HCT116 (cell line): Measurements from ENCODE around the gene RABGAP1. TPM values are rescaled to one million over a fixed set of nuclear protein-coding genes. Genes with fewer than 3 reads are reported as not detected.

Source experiments
- ATAC-seq: fragments of 200-7000 bp; cut with Tn5 transposase; 2 replicates; pipeline ENCODE4 v1.9.1; 2020; ENCODE audit warnings: mild to moderate bottlenecking, moderate library complexity
- BruUV-seq: library from RNA; stranded (reverse); fragments of 400-500 nt; replicated peaks from 2 replicates; lab custom pipeline; 2021; lab: Mats Ljungman, UMichigan
- CTCF ChIA-PET: fragments of 300-600 bp; sonication (Branson Sonifier 250); formaldehyde crosslinking; loops from one replicate; lab custom pipeline; 2021; ENCODE audit warnings: antibody characterized with exemption; lab: Charles Lee
- POLR2A ChIA-PET: fragments of 300-600, 350-600 bp; sonication (Branson Sonifier 250); formaldehyde crosslinking; loops from one replicate; lab custom pipeline; 2021; ENCODE audit warnings: antibody characterized with exemption; lab: Charles Lee
- RAD21 ChIA-PET, 2 experiments: fragments of 300-600 bp; sonication (Branson Sonifier 250); formaldehyde crosslinking; loops; one replicate each; lab custom pipeline; 2023; ENCODE audit warnings: low total read pairs in 2 of 2; ENCODE audit not compliant: uncharacterized antibody in 2 of 2, unreplicated experiment in 2 of 2, low non-redundant PET in 1 of 2; lab: Charles Lee
- DNase-seq: peaks from one replicate; pipeline ENCODE4 v3.0.0-alpha.2; 2010; ENCODE audit warnings: low read depth, low spot score
- H2AFZ ChIP-seq: fragments of 200-600 bp; shearing (Covaris generic), sonication (generic); 2 replicates; pipeline ENCODE4 v1.6.1; 2017; ENCODE audit warnings: low read depth, mixed run types, mixed read lengths, antibody characterized with exemption, low read length; ENCODE audit not compliant: poor library complexity, severe bottlenecking
- H3K27ac ChIP-seq: 2 replicates; pipeline ENCODE4 v1.5.1; 2012; ENCODE audit warnings: low read depth, low read length
- H3K27me3 ChIP-seq: fragments of 200-600 bp; sonication (generic); 2 replicates; pipeline ENCODE4 v1.6.1; 2016; ENCODE audit warnings: mixed run types, low read length, mixed read lengths; ENCODE audit not compliant: insufficient read depth
- H3K36me3 ChIP-seq, 2 experiments: fragments of 200-500 bp in 1 of 2; fragments of 200-600 bp in 1 of 2; sonication (Bioruptor generic) in 1 of 2; sonication (generic) in 1 of 2; 2 replicates each; pipeline versions ENCODE4 v1.5.1 to v1.6.1; 2014 to 2016; ENCODE audit warnings: low read length in 2 of 2, inconsistent platforms in 1 of 2, mixed read lengths in 1 of 2, mixed run types in 1 of 2; ENCODE audit not compliant: insufficient read depth in 2 of 2, control insufficient read depth in 1 of 2
- H3K4me1 ChIP-seq, 2 experiments: fragments of 200-600 bp in 1 of 2; sonication (generic) in 1 of 2; 2 replicates each; pipeline versions ENCODE4 v1.5.1 to v1.6.1; 2012 to 2017; ENCODE audit warnings: low read length in 2 of 2, inconsistent platforms in 1 of 2, mild to moderate bottlenecking in 1 of 2, mixed read lengths in 1 of 2, mixed run types in 1 of 2, moderate library complexity in 1 of 2; ENCODE audit not compliant: insufficient read depth in 2 of 2, control insufficient read depth in 1 of 2
- H3K4me2 ChIP-seq: fragments of 200-600 bp; sonication (generic); 2 replicates; pipeline ENCODE4 v1.6.1; 2017; ENCODE audit warnings: mixed run types, low read length, mixed read lengths
- H3K4me3 ChIP-seq, 2 experiments: fragments of 200-600 bp in 1 of 2; sonication (generic) in 1 of 2; replicated peaks in 1 of 2; 2 replicates each; pipeline ENCODE4 v1.5.1; 2011 to 2016; ENCODE audit warnings: low read length in 2 of 2, control low read depth in 1 of 2, low read depth in 1 of 2, mild to moderate bottlenecking in 1 of 2, mixed read lengths in 1 of 2, mixed run types in 1 of 2
- H3K79me2 ChIP-seq: fragments of 200-600 bp; sonication (generic); 2 replicates; pipeline ENCODE4 v1.6.1; 2017; ENCODE audit warnings: mild to moderate bottlenecking, mixed run types, low read length, moderate library complexity, mixed read lengths; ENCODE audit not compliant: insufficient read depth
- H3K9ac ChIP-seq: fragments of 200-600 bp; sonication (generic); 2 replicates; pipeline ENCODE4 v1.6.1; 2016; ENCODE audit warnings: low read length, mixed read lengths
- H3K9me2 ChIP-seq: fragments of 200-600 bp; sonication (generic), shearing (Covaris generic); 2 replicates; pipeline ENCODE4 v1.6.1; 2017; ENCODE audit warnings: mixed run types, mild to moderate bottlenecking, moderate library complexity; ENCODE audit not compliant: insufficient read depth
- H3K9me3 ChIP-seq, 2 experiments: fragments of 200-500 bp in 1 of 2; fragments of 200-600 bp in 1 of 2; sonication (Bioruptor generic) in 1 of 2; sonication (generic) in 1 of 2; 2 replicates each; pipeline ENCODE4 v1.6.1; 2014 to 2017; ENCODE audit warnings: low read length in 2 of 2, mixed read lengths in 2 of 2, inconsistent platforms in 1 of 2, low read depth in 1 of 2, mild to moderate bottlenecking in 1 of 2, mixed run types in 1 of 2, moderate library complexity in 1 of 2; ENCODE audit not compliant: control insufficient read depth in 1 of 2, insufficient read depth in 1 of 2
- H4K20me1 ChIP-seq: fragments of 200-600 bp; sonication (generic), shearing (Covaris generic); 2 replicates; pipeline ENCODE4 v1.6.1; 2017; ENCODE audit warnings: mixed run types, mild to moderate bottlenecking, moderate library complexity; ENCODE audit not compliant: insufficient read depth
- CBX3 ChIP-seq: IDR thresholded peaks from 2 replicates; pipeline ENCODE4 v1.6.1; 2012; ENCODE audit warnings: low read depth
- CEBPB ChIP-seq: IDR thresholded peaks from 2 replicates; pipeline ENCODE4 v1.6.1; 2012; ENCODE audit warnings: low read depth
- EGR1 ChIP-seq: IDR thresholded peaks from 2 replicates; pipeline ENCODE4 v1.6.1; 2012; ENCODE audit warnings: low read depth
- ELF1 ChIP-seq: IDR thresholded peaks from 2 replicates; pipeline ENCODE4 v1.6.1; 2012; ENCODE audit warnings: low read depth, borderline replicate concordance
- EZH2 ChIP-seq: fragments of 200-600 bp; sonication (generic); IDR thresholded peaks from 2 replicates; pipeline ENCODE4 v1.6.1; 2017; ENCODE audit warnings: antibody characterized with exemption, mixed run types
- EZH2phosphoT487 ChIP-seq: fragments of 200-600 bp; IDR thresholded peaks from 2 replicates; pipeline ENCODE4 v1.6.1; 2018; ENCODE audit warnings: antibody characterized with exemption, borderline replicate concordance
- FOSL1 ChIP-seq: IDR thresholded peaks from 2 replicates; pipeline ENCODE4 v1.6.1; 2012; ENCODE audit warnings: low read depth
- POLR2A ChIP-seq: IDR thresholded peaks from 2 replicates; pipeline ENCODE4 v1.7.0; 2011; ENCODE audit warnings: borderline replicate concordance; ENCODE audit not compliant: insufficient read depth, insufficient read length; ENCODE audit errors: extremely low read depth
- SP1 ChIP-seq: IDR thresholded peaks from 2 replicates; pipeline ENCODE4 v1.6.1; 2012; ENCODE audit warnings: low read depth
- SRF ChIP-seq: IDR thresholded peaks from 2 replicates; pipeline ENCODE4 v1.6.1; 2012; ENCODE audit warnings: low read depth
- YY1 ChIP-seq: IDR thresholded peaks from 2 replicates; pipeline ENCODE4 v1.6.1; 2011; ENCODE audit warnings: low read length, low read depth, moderate library complexity, mild to moderate bottlenecking; ENCODE audit not compliant: insufficient replicate concordance; ENCODE audit errors: extremely low read depth
- ZFX ChIP-seq: fragments of 450-650 bp; IDR thresholded peaks from 2 replicates; pipeline ENCODE4 v1.6.1; 2017
- intact Hi-C: fragments of 100-400 bp; cut with micrococcal nuclease; formaldehyde crosslinking; loops from 2 replicates; pipeline ENCODE4 v1.10.0; 2022
- total RNA-seq: library from RNA; stranded (reverse); gene quantifications from one replicate; pipeline ENCODE4 v1.2.1, GENCODE V29; 2021; ENCODE audit not compliant: unreplicated experiment
- TF ChIP-seq, protein P1 (sequence below), 3 experiments: fragments of 200-600 bp in 1 of 3; sonication (generic) in 1 of 3; IDR thresholded peaks in 2 of 3; conservative IDR thresholded peaks in 1 of 3; 2 replicates each; pipeline ENCODE4 v1.5.1; 2012 to 2017; ENCODE audit warnings: low read depth in 2 of 3, low read length in 2 of 3, antibody characterized with exemption in 1 of 3, borderline replicate concordance in 1 of 3, control low read depth in 1 of 3, mild to moderate bottlenecking in 1 of 3, mixed read lengths in 1 of 3, mixed run types in 1 of 3, moderate library complexity in 1 of 3; ENCODE audit not compliant: insufficient read depth in 1 of 3
- TF ChIP-seq, protein P2 (sequence below): IDR thresholded peaks from 2 replicates; pipeline ENCODE4 v1.6.1; 2012

RABGAP1 gene
- total RNA-seq, 1 experiment from 2014 or later = 29.7 TPM

GRCh38 chr9:123131993-123132392 is 191.2 kb downstream of the RABGAP1 start:
- peaks cover 0 to 12% of the 10 kb centered on the region in 2 experiments; a peak in 2 of 4 replicates for H3K36me3 ChIP-seq
- no peak overlapping the region for H2AFZ ChIP-seq
- TF ChIP-seq, protein P1, sequence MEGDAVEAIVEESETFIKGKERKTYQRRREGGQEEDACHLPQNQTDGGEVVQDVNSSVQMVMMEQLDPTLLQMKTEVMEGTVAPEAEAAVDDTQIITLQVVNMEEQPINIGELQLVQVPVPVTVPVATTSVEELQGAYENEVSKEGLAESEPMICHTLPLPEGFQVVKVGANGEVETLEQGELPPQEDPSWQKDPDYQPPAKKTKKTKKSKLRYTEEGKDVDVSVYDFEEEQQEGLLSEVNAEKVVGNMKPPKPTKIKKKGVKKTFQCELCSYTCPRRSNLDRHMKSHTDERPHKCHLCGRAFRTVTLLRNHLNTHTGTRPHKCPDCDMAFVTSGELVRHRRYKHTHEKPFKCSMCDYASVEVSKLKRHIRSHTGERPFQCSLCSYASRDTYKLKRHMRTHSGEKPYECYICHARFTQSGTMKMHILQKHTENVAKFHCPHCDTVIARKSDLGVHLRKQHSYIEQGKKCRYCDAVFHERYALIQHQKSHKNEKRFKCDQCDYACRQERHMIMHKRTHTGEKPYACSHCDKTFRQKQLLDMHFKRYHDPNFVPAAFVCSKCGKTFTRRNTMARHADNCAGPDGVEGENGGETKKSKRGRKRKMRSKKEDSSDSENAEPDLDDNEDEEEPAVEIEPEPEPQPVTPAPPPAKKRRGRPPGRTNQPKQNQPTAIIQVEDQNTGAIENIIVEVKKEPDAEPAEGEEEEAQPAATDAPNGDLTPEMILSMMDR (IDR thresholded peaks at IDR 0.05 in 2 of 3, conservative IDR thresholded peaks at IDR 0.05 in 1 of 3; ENCODE audit: borderline replicate concordance in 1 of 3, insufficient read depth in 1 of 3, low read depth in 2 of 3, low read length in 2 of 3) = no peak
- TF ChIP-seq CBX3 (no peak), ELF1 (no peak), CEBPB (no peak), EZH2phosphoT487 (no peak), SP1 (no peak)
- H3K4me2 ChIP-seq = no peak overlapping the region
- no TSS peak for BruUV-seq
- H3K9ac ChIP-seq = no peak overlapping the region
- H3K4me1 ChIP-seq = no peaks in the 10 kb centered on the region
- H4K20me1 ChIP-seq = no peaks in the 10 kb centered on the region
- ATAC-seq (no peak), DNase-seq (no peak)
- H3K9me3 ChIP-seq = no peaks in the 10 kb centered on the region
- ChIA-PET CTCF (no interaction called here), POLR2A (no interaction called here), RAD21 (no interaction called here)
- intact Hi-C loops = no loop called here
- no peaks in the 10 kb centered on the region for H3K79me2 ChIP-seq
- no peaks in the 10 kb centered on the region for H3K9me2 ChIP-seq
- no peak overlapping the region for H3K4me3 ChIP-seq
- no peak overlapping the region for H3K27ac ChIP-seq
- no peaks in the 10 kb centered on the region for H3K27me3 ChIP-seq

GRCh38 chr9:123132696-123133095 is 191.9 kb downstream of the RABGAP1 start:
- no peaks in the 10 kb centered on the region for H4K20me1 ChIP-seq
- TF ChIP-seq, protein P1 (IDR thresholded peaks at IDR 0.05 in 2 of 3, conservative IDR thresholded peaks at IDR 0.05 in 1 of 3; ENCODE audit: borderline replicate concordance in 1 of 3, insufficient read depth in 1 of 3, low read depth in 2 of 3, low read length in 2 of 3) = no peak
- TF ChIP-seq SRF (no peak), YY1 (no peak), EGR1 (no peak), FOSL1 (no peak), ZFX (no peak), EZH2 (no peak), POLR2A (no peak)
- TF ChIP-seq, protein P2, sequence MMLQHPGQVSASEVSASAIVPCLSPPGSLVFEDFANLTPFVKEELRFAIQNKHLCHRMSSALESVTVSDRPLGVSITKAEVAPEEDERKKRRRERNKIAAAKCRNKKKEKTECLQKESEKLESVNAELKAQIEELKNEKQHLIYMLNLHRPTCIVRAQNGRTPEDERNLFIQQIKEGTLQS = no peak
- CTCF ChIA-PET = no interaction called here
- BruUV-seq = no TSS peak
- H3K9me2 ChIP-seq = no peaks in the 10 kb centered on the region
- POLR2A ChIA-PET = no interaction called here
- H3K9ac ChIP-seq = no peak overlapping the region
- H2AFZ ChIP-seq = no peak overlapping the region
- no peak overlapping the region for H3K27ac ChIP-seq
- DNase-seq (no peak), ATAC-seq (no peak)
- no peak overlapping the region for H3K4me3 ChIP-seq
- no peak overlapping the region for H3K4me2 ChIP-seq
- intact Hi-C loops = no loop called here
- H3K9me3 ChIP-seq = no peaks in the 10 kb centered on the region
- no peaks in the 10 kb centered on the region for H3K4me1 ChIP-seq
- H3K36me3 ChIP-seq = peaks cover 0 to 12% of the 10 kb centered on the region in 2 experiments; a peak in 2 of 4 replicates
- H3K79me2 ChIP-seq = no peaks in the 10 kb centered on the region
- RAD21 ChIA-PET = no interaction called here
- H3K27me3 ChIP-seq = no peaks in the 10 kb centered on the region
